AG09319 (cell line): ENCODE results near the gene NLRP8.
"Not testable (repeated sequence)": the region's sequence is repeated elsewhere in the genome, so short reads cannot be mapped to it uniquely, and the experiment has no call there.

ENCODE experiments used
- DNase-seq: peaks from one replicate; pipeline ENCODE4 v3.0.0-alpha.2; 2010; ENCODE audit warnings: low read depth; ENCODE audit errors: extremely low read depth
- CTCF ChIP-seq: IDR thresholded peaks from 2 replicates; pipeline ENCODE4 v1.5.1; 2011; ENCODE audit warnings: low read depth, mild to moderate bottlenecking, inconsistent platforms, low read length, moderate library complexity

The NLRP8 gene

GRCh38 chr19:55980415-55980814 lies 32.8 kb downstream of the NLRP8 start:
- TF ChIP-seq CTCF = no peak
- DNase-seq = no peak

GRCh38 chr19:55985254-55985653 lies 37.6 kb downstream of the NLRP8 start:
- no peak for DNase-seq
- TF ChIP-seq CTCF = no peak

GRCh38 chr19:55986487-55986886 lies 38.9 kb downstream of the NLRP8 start, which contains the start of gene NLRP5:
Gene NLRP5, plus strand, starts transcription at chr19:55986775.
- no peak for DNase-seq
- no peak for TF ChIP-seq CTCF

GRCh38 chr19:55990831-55991230 lies 43.2 kb downstream of the NLRP8 start:
- no peak for DNase-seq
- TF ChIP-seq CTCF = no peak

- no peak for TF ChIP-seq CTCF
- no peak for DNase-seq
Observed at GRCh38 chr19:55993492-55993891, 45.9 kb downstream of the NLRP8 start.

- no peak for TF ChIP-seq CTCF
- no peak for DNase-seq
Observed at GRCh38 chr19:56014765-56015164, 67.1 kb downstream of the NLRP8 start.

GRCh38 chr19:56015756-56016155 lies 68.1 kb downstream of the NLRP8 start:
- TF ChIP-seq CTCF = no peak
- DNase-seq = no peak

GRCh38 chr19:56019325-56019724 lies 71.7 kb downstream of the NLRP8 start:
- DNase-seq = not testable (repeated sequence)

GRCh38 chr19:56020355-56020975 lies 72.8 kb downstream of the NLRP8 start:
- DNase-seq = not testable (repeated sequence)
